ENCODE measurements around the gene DCUN1D2. TPM values are rescaled to one million over a fixed set of nuclear protein-coding genes. Genes with fewer than 3 reads are reported as not detected.

Gene DCUN1D2
- total RNA-seq, 3 donors from 2014 or later = 17.7 to 32.4 (median 22.6) TPM

GRCh38 chr13:113513761-113514160, 23.2 kb upstream of the DCUN1D2 start:
- no peaks in the 10 kb centered on the region for H3K36me3 ChIP-seq (ENCODE audit: low read depth)
- intact Hi-C loops (cut with DNase I, micrococcal nuclease) = no loop called here
- TF ChIP-seq CTCF (IDR thresholded peaks at IDR 0.05) = no peak
- ATAC-seq (no peak), DNase-seq (no peak)
- H3K4me3 ChIP-seq = no peak overlapping the region
- no peaks in the 10 kb centered on the region for H3K9me3 ChIP-seq
- H3K4me1 ChIP-seq (ENCODE audit: low read depth) = no peaks in the 10 kb centered on the region

- Histone ChIP-seq H3K4me1 (ENCODE audit: low read depth) (no peaks in the 10 kb centered on the region), H3K4me3 (no peak overlapping the region), H3K36me3 (ENCODE audit: low read depth) (no peaks in the 10 kb centered on the region), H3K9me3 (no peaks in the 10 kb centered on the region)
- TF ChIP-seq CTCF (IDR thresholded peaks at IDR 0.05) = no peak
- no peak for DNase-seq
- ATAC-seq = no peak
- intact Hi-C loops (cut with DNase I, micrococcal nuclease) = no loop called here
Observed at GRCh38 chr13:113511361-113511760, 20.9 kb upstream of the DCUN1D2 start.

GRCh38 chr13:113510871-113511270, 20.4 kb upstream of the DCUN1D2 start:
- no peak for DNase-seq
- TF ChIP-seq CTCF (IDR thresholded peaks at IDR 0.05) = no peak
- intact Hi-C loops (cut with DNase I, micrococcal nuclease) = no loop called here
- no peak for ATAC-seq
- no peaks in the 10 kb centered on the region for H3K9me3 ChIP-seq
- no peak overlapping the region for H3K4me3 ChIP-seq
- H3K36me3 ChIP-seq (ENCODE audit: low read depth) = no peaks in the 10 kb centered on the region
- H3K4me1 ChIP-seq (ENCODE audit: low read depth) = no peaks in the 10 kb centered on the region

GRCh38 chr13:113509989-113510388, 19.5 kb upstream of the DCUN1D2 start:
- no peaks in the 10 kb centered on the region for H3K4me1 ChIP-seq (ENCODE audit: low read depth)
- TF ChIP-seq CTCF (IDR thresholded peaks at IDR 0.05) = no peak
- H3K9me3 ChIP-seq = no peaks in the 10 kb centered on the region
- ATAC-seq (no peak), DNase-seq (no peak)
- intact Hi-C loops (cut with DNase I, micrococcal nuclease) = no loop called here
- H3K4me3 ChIP-seq = no peak overlapping the region
- H3K36me3 ChIP-seq (ENCODE audit: low read depth) = no peaks in the 10 kb centered on the region

GRCh38 chr13:113508521-113509254, 18.2 kb upstream of the DCUN1D2 start:
- no peaks in the 10 kb centered on the region for H3K9me3 ChIP-seq
- DNase-seq (no peak), ATAC-seq (no peak)
- H3K4me1 ChIP-seq (ENCODE audit: low read depth) = no peaks in the 10 kb centered on the region
- no peak overlapping the region for H3K4me3 ChIP-seq
- intact Hi-C loops (cut with DNase I, micrococcal nuclease) = no loop called here
- TF ChIP-seq CTCF (IDR thresholded peaks at IDR 0.05) = no peak
- H3K36me3 ChIP-seq (ENCODE audit: low read depth) = no peaks in the 10 kb centered on the region

All from mucosa of descending colon (tissue), 3 donors.